Measurements from ENCODE around the gene LRG1.

LRG1 gene

DNA sequence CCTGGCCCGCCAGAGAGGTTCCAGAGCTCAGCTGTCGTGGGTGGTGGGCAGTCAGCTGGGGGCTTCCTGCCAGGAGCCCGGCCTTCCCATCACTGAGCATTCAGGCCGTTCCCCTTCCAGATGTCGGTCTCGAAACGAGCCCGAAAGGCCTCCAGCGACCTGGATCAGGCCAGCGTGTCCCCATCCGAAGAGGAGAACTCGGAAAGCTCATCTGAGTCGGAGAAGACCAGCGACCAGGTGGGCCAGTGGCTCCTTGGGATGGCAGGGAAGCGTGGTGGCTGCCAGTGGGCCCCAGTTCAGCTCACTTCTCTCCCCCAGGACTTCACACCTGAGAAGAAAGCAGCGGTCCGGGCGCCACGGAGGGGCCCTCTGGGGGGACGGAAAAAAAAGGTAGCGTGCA, 48.4 kb downstream of the LRG1 start:
- no peak for DNase-seq

DNA sequence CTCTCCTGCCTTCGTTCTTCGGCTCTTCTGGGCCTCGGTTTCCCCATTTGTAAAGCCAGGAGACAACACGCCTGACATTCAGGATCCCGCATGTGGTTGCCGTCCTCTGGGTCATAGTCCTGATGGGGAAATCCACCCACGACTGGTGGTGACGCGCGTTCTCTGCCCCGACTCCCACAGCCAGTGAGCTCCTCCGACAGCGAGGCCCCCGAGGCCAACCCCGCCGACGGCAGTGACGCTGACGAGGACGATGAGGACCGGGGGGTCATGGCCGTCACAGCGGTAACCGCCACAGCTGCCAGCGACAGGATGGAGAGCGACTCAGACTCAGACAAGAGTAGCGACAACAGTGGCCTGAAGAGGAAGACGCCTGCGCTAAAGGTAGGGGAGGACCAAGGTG, 51.3 kb downstream of the LRG1 start:
- no peak for DNase-seq

DNA sequence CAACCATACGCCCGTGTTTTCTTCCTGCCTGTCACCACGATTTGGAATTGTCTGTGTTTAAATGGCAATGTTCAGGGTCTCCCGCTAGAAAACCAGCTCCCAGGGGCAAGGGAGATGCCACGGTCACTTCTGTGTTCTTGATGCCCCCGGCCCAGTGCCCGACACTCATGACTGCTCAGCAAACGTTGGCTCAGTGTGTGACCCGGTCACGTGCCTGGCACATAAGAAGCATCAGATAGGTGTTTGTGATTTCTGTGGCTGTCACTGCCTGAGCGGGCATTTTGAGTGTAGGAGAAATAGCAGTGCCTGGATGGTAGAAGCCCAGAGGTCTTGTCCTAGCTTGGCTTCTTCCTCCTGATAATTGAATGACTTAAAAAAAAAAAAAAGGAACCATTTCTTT, 52.3 kb downstream of the LRG1 start:
- no peak for DNase-seq
